Psoas muscle (tissue), 8 donors: ENCODE measurements around the gene PDE1C. TPM values are rescaled to one million over a fixed set of nuclear protein-coding genes. Genes with fewer than 3 reads are reported as not detected.

Experiments used
- ATAC-seq, 4 donors: fragments of 200-7000 bp; cut with Tn5 transposase; one replicate each; pipeline ENCODE4 v1.9.1; 2020; ENCODE audit warnings: moderate library complexity in 3 of 4, mild to moderate bottlenecking in 2 of 4
- DNase-seq, 2 donors: peaks; one replicate each; pipeline ENCODE4 v3.0.0-alpha.2; 2020
- H3K27ac ChIP-seq: fragments of 200-600 bp; one replicate; pipeline ENCODE4 v1.8.0; 2022
- H3K27me3 ChIP-seq, 3 donors: fragments of 200-600 bp in 1 of 3; one replicate each; pipeline versions ENCODE4 v1.6.1 to v1.8.0; 2013 to 2022; ENCODE audit warnings: low read length in 2 of 3, mild to moderate bottlenecking in 2 of 3, moderate library complexity in 1 of 3; ENCODE audit not compliant: insufficient read depth in 3 of 3
- H3K36me3 ChIP-seq, 2 donors: fragments of 200-600 bp in 1 of 2; one replicate each; pipeline versions ENCODE4 v1.6.1 to v1.8.0; 2013 to 2022; ENCODE audit warnings: low read depth in 1 of 2, mild to moderate bottlenecking in 1 of 2, moderate library complexity in 1 of 2; ENCODE audit not compliant: insufficient read depth in 1 of 2
- H3K4me1 ChIP-seq: fragments of 200-600 bp; one replicate; pipeline ENCODE4 v1.8.0; 2022
- H3K4me3 ChIP-seq: fragments of 200-600 bp; one replicate; pipeline ENCODE4 v1.8.0; 2022; ENCODE audit warnings: mild to moderate bottlenecking
- H3K9me3 ChIP-seq: fragments of 200-600 bp; one replicate; pipeline ENCODE4 v1.8.0; 2022
- WGBS, 3 donors: extraction: QIAGEN DNeasy Blood & Tissue Kit; methylation state at CpG; one replicate each; pipeline versions ENCODE4 v1.1.6 to v1.1.7; 2013; 5-methylcytosine and 5-hydroxymethylcytosine counted together
- intact Hi-C, 2 donors: fragments of 100-400 bp; cut with DNase I; formaldehyde crosslinking; loops; one replicate each; pipeline versions ENCODE4 v1.11.0 to v1.14.2; 2022
- polyA plus RNA-seq, 3 donors: library from polyadenylated mRNA; stranded (reverse); fragments of 200-250 nt; gene quantifications; one replicate each; pipeline ENCODE4 v1.2.3, GENCODE V29; 2013
- total RNA-seq, 4 donors: library from RNA; stranded (reverse); fragmentation: NEBNext Ultra II Directional in 2 of 4; extraction: Animal tissue kit (Norgen Biotek cat#: 25700) in 2 of 4; gene quantifications; one replicate each; pipeline versions ENCODE4 v1.2.1 to v1.2.4, GENCODE V29; 2021 to 2023
- TF ChIP-seq, protein P1 (sequence below): fragments of 200-600 bp; IDR thresholded peaks from one replicate; pipeline ENCODE4 v1.8.0; 2022; ENCODE audit warnings: antibody characterized with exemption
- donor health status: healthy with polysubstance abuse.
- donor health status: DM: no; HTN: no; CAD: no; lungs with moderate emphysema.
- donor health status: Bipolar disorder and iron deficiency.
- donor health status: healthy.
- donor health status: DM: yes; HTN: yes; CAD: no.
- donor health status: DM: no; HTN: no; CAD: no.
- donor health status: DM: no; HTN: no; CAD: no.
- donor health status: DM: yes; HTN: yes; CAD: no.

The PDE1C gene
- total and polyA plus RNA-seq, 7 donors: 0.20 to 1.9 (median 0.64) TPM

DNA sequence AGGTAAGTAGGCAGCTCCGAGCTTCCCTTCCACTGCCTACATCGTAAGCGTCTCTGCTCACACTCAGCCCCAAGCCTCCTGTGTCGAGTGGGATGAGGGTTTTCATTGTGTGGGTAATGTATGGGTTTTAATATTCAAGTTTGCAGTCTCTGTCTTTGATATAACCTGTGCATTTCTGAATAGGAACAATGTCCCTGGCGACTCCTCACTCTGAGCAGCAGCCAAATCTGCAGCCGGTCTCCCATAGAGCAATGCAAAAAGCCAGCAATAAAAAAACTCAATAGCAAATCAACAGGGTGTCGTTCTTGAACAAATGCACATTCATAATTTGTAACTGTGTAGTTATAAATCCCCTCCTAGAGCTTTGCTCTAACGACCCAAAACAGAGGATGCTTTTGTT, 349.8 kb downstream of the PDE1C start:
- H3K36me3 ChIP-seq: no peaks in the 10 kb centered on the region
- H3K4me3 ChIP-seq: no peak overlapping the region
- no peaks in the 10 kb centered on the region for H3K9me3 ChIP-seq
- peaks cover 0 to 4% (median 0%) of the 10 kb centered on the region in 3 donors for H3K27me3 ChIP-seq
- H3K27ac ChIP-seq: no peak overlapping the region
- TF ChIP-seq, protein P1, sequence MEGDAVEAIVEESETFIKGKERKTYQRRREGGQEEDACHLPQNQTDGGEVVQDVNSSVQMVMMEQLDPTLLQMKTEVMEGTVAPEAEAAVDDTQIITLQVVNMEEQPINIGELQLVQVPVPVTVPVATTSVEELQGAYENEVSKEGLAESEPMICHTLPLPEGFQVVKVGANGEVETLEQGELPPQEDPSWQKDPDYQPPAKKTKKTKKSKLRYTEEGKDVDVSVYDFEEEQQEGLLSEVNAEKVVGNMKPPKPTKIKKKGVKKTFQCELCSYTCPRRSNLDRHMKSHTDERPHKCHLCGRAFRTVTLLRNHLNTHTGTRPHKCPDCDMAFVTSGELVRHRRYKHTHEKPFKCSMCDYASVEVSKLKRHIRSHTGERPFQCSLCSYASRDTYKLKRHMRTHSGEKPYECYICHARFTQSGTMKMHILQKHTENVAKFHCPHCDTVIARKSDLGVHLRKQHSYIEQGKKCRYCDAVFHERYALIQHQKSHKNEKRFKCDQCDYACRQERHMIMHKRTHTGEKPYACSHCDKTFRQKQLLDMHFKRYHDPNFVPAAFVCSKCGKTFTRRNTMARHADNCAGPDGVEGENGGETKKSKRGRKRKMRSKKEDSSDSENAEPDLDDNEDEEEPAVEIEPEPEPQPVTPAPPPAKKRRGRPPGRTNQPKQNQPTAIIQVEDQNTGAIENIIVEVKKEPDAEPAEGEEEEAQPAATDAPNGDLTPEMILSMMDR: no peak
- intact Hi-C loops: no loop called here
- H3K4me1 ChIP-seq: no peaks in the 10 kb centered on the region
- DNase-seq (no peak), ATAC-seq (no peak)
- 54 to 58% (median 57%) methylated on average over 8 of the region's 8 CpGs for WGBS, 3 donors

GRCh38 chr7:31716355-31716754, 353.9 kb downstream of the PDE1C start:
- intact Hi-C loops: no loop called here
- ATAC-seq: no peak
- H3K9me3 ChIP-seq: no peaks in the 10 kb centered on the region
- H3K4me1 ChIP-seq: no peaks in the 10 kb centered on the region
- TF ChIP-seq, protein P1: no peak
- no peaks in the 10 kb centered on the region for H3K36me3 ChIP-seq
- H3K4me3 ChIP-seq: no peak overlapping the region
- peaks cover 0 to 2% (median 0%) of the 10 kb centered on the region in 3 donors for H3K27me3 ChIP-seq
- H3K27ac ChIP-seq: no peak overlapping the region
- DNase-seq: no peak
- WGBS, 3 donors: 64 to 76% (median 70%) methylated on average over 1 of the region's 1 CpG

- Histone ChIP-seq H3K4me1 (no peaks in the 10 kb centered on the region), H3K36me3 (no peaks in the 10 kb centered on the region), H3K9me3 (no peaks in the 10 kb centered on the region), H3K27me3 (peaks cover 0 to 2% (median 0%) of the 10 kb centered on the region in 3 donors), H3K4me3 (no peak overlapping the region), H3K27ac (no peak overlapping the region)
- ATAC-seq (no peak), DNase-seq (no peak)
- intact Hi-C loops: no loop called here
- WGBS, 3 donors: 48 to 54% (median 52%) methylated on average over 1 of the region's 1 CpG
- TF ChIP-seq, protein P1: no peak
These were observed 360.0 kb downstream of the PDE1C start for GRCh38 chr7:31710171-31710570.

GRCh38 chr7:31707089-31707488, 363.1 kb downstream of the PDE1C start:
- 38 to 43% (median 39%) methylated on average over 5 of the region's 5 CpGs for WGBS, 3 donors
- ATAC-seq: no peak
- Histone ChIP-seq H3K27ac (no peak overlapping the region), H3K27me3 (peaks cover 0 to 2% (median 0%) of the 10 kb centered on the region in 3 donors), H3K4me3 (no peak overlapping the region), H3K36me3 (no peaks in the 10 kb centered on the region), H3K4me1 (no peaks in the 10 kb centered on the region), H3K9me3 (no peaks in the 10 kb centered on the region)
- intact Hi-C loops: no loop called here
- TF ChIP-seq, protein P1: no peak
- DNase-seq: no peak

- intact Hi-C loops: no loop called here
- TF ChIP-seq, protein P1: no peak
- no peak overlapping the region for H3K4me3 ChIP-seq
- H3K36me3 ChIP-seq: no peaks in the 10 kb centered on the region
- H3K9me3 ChIP-seq: no peaks in the 10 kb centered on the region
- WGBS, 3 donors: 74 to 78% (median 75%) methylated on average over 3 of the region's 3 CpGs
- no peak overlapping the region for H3K27ac ChIP-seq
- peaks cover 0 to 2% (median 0%) of the 10 kb centered on the region in 3 donors for H3K27me3 ChIP-seq
- ATAC-seq (no peak), DNase-seq (no peak)
- H3K4me1 ChIP-seq: no peaks in the 10 kb centered on the region
These were observed 364.8 kb downstream of the PDE1C start for GRCh38 chr7:31705377-31705776.
